HTR-8/SVneo (cell line): ENCODE data around the gene NHERF1.

Experiments
- DNase-seq: peaks from one replicate; pipeline ENCODE4 v3.0.0; 2011; ENCODE audit warnings: low spot score, mixed read lengths; ENCODE audit not compliant: insufficient read length
- FAIRE-seq: peaks from 2 replicates; lab custom pipeline; 2011; peaks lifted over from hg19 to GRCh38; lab: Jason Lieb, UNC

NHERF1 gene

GRCh38 chr17:74779948-74780400 lies 31.5 kb downstream of the NHERF1 start:
- DNase-seq (no peak), FAIRE-seq (no peak)

DNA sequence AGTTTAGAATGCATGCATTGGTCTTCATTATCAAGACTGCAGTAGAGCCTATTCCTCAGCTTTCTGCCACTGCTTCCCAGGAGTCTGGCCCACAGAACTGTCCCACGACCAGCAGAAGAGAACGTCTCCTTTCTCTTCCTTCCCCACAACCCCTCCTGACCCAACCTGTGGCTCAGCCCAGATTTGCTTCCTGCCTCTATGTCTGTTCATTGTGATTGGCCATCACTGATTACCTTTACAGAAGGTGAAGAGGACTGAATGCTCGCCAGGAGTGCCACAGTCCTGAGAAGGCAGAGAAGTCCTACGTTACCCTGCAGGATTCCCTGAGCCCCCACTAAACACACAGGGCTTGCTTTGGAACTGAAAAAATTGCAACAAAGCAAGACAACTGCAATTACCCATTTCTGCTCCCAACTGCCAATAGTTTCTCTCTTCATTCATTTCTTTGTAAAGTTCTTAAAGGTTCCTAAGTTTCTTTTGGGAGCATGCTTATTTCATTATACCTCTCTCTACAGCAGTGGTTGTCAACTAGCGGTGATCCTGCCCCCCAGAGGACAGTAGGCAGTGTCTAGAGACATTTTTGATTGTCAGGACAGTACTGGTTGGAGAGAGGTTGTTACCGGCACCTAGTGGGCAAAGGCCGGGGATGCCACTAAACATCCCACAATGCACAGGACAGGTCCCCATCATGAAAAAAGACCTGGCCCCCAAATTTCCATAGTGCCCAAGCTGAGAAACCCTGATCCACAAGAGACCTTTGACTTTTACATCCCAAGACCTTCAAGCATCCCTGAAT lies 32.2 kb downstream of the NHERF1 start:
- peak; percentile 78 for DNase-seq
- no peak for FAIRE-seq

GRCh38 chr17:74782571-74782970 lies 34.1 kb downstream of the NHERF1 start:
- FAIRE-seq (no peak), DNase-seq (no peak)

- FAIRE-seq: no peak
- DNase-seq: no peak
These were observed 35.8 kb downstream of the NHERF1 start for GRCh38 chr17:74784125-74784810.

GRCh38 chr17:74785096-74785980 lies 36.9 kb downstream of the NHERF1 start:
- no peak for DNase-seq
- no peak for FAIRE-seq

GRCh38 chr17:74785981-74786360 lies 37.5 kb downstream of the NHERF1 start:
- no peak for FAIRE-seq
- DNase-seq: no peak

DNA sequence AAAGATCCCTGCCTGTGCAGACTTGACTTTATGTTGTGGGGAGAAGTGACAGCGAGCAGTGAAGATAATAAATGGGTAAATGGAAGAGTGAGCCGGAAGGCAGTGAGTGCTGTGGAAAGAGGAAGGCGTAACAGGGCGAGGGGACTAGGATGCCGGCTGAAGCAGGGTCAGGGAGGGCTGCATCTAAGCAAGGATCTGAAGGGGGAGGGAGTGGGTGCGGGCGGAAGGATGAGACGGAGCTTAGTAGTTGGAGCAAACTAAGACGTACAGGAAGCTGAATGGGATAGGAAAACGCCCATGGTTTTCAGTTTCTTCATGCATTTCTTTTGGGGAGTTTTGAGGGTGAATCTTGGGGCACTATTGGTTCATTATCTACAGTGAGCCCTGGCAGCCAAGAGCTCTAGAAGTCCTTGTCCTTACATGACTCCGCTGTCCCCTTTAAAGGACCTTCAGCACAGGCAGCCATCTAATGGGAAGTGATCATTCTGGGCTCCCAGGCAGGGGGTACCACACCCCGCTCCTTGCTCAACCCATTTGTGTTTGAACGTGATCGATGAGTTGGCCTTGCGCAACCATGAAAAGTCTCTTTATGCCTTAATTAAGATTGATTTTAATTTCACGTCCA lies 38.1 kb downstream of the NHERF1 start:
- FAIRE-seq (no peak), DNase-seq (no peak)

DNA sequence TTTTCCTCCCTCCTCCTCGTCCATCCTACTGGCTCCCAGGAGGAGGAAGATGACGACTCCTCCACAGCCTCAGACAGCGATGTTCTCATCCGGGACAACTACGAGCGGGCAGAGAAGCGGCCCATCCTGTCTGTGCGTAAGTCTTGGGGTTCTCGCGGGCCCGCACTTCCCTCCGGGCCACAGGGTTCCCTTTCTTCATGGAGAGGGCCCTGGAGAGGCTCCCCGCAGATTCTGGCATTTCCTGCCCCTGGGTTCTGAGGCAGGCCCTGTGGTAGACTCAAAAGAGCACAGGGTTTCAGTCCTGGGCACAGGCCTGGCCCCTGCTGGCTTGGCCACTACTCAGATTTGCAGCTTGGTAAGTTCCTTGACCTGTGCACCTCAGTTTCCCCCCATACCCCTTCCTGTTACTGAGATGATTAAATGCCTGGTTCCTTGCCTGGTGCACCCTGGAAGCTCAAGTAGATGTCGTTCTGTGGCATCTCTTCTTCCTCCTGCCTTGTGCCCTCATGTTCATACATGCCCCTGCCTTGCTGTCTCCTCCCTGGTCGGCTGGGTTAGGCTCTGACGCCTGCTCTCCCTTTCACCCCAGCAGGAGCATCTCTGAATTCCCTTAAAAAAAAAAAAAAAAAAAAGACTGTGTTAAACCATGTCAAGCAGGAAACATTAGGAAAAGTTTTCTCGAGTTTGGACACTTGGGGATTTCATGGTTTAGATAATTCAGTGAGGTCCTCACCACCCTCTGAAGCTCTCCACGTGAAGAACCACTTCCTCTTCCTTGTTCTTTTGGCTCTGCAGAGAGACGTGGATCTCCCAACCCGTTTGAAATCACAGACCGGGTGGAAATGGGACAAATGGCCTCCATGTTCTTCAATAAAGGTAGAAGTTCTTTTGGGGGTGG lies 42.0 kb downstream of the NHERF1 start:
- no peak for FAIRE-seq

GRCh38 chr17:74792586-74793105 lies 44.2 kb downstream of the NHERF1 start:
- FAIRE-seq: no peak
- no peak for DNase-seq

More for the DNA sequence above, 42.0 kb downstream of the NHERF1 start:
- DNase-seq: no peak

DNA sequence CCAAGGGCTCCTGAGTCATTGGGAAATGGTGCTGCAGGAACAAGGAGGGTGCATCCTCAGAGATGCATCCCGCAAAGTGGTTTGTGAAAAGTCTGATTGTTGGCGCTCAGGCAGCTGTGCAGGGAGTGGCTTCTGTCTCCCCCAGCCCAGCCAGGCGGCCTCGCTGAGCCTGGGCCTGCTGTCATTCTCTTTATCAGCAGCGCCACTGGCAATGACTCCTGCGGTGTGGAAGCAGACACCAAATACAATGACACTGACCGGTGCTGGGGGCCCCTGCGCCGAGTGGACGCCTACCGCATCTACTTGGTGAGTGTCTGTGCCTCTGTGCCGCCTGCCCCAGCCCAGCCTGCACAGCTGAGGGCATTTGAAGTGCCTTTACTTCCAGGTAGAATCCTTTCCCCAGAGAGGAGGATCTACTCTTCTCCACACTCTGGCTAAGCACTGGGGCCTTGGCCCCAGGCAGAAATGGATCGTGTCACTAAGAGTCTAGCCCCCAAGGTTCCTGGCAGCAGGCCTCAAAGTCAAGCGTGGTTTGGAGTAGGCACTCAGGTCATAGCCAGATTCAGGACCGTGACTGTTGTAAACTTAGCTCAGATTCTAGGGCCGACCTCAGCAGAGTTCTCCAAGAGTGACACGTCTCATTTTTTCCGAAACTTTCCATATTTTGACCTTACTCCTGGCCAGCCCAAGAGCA lies 47.0 kb downstream of the NHERF1 start:
- no peak for FAIRE-seq
- no peak for DNase-seq

GRCh38 chr17:74796211-74796610 lies 47.8 kb downstream of the NHERF1 start:
- no peak for DNase-seq
- FAIRE-seq: no peak

GRCh38 chr17:74796866-74797265 lies 48.4 kb downstream of the NHERF1 start:
- DNase-seq (no peak), FAIRE-seq (no peak)

- FAIRE-seq: peak; percentile 38
- DNase-seq: no peak
These were observed 49.4 kb downstream of the NHERF1 start for GRCh38 chr17:74797824-74798223.

DNA sequence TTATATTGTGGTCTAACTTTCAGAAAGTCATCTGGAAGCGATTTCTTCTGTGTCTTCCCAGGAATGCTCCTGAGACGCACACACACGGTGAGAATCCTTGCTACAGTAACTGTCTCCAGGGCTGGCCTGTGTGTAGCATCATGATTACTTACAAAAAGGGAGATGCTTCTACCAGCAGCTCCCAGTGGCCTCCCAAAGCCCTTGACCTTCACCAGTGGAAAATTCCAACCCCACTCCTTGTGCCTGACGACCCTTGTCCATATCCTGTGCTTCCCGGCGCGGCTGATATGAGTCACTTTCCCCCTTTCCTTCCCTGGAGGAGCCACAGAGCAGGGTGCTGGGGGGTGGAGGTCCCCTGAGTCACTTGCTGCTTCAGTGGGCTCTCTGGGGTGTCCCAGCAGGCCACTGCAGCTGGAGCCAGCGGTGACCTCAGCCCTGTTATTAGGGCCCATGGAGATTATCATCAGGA lies 49.8 kb downstream of the NHERF1 start:
- FAIRE-seq: peak; percentile 31
- no peak for DNase-seq

GRCh38 chr17:74799097-74799496 lies 50.7 kb downstream of the NHERF1 start:
- no peak for FAIRE-seq
- DNase-seq: no peak

DNA sequence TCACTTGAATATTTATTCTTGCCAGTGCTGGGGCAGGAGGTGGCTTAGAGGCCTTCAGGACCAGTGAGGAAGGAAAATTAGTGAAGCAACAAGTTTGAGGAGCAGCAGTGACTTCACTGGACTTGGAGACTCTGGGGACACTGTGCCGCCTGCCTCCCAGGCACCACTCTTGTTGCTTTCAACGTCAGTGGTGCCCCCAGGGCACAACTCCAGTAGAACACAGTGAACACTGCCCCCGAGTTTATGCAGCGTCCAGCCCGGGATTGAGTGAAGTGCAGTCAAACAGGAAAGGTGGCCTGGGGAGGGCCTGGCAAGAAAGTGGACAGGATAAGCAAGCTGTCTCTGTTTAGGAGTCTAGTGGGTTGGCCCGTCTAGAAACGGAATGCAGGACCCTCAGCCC lies 52.1 kb downstream of the NHERF1 start:
- DNase-seq: no peak
- FAIRE-seq: peak; percentile 16

DNA sequence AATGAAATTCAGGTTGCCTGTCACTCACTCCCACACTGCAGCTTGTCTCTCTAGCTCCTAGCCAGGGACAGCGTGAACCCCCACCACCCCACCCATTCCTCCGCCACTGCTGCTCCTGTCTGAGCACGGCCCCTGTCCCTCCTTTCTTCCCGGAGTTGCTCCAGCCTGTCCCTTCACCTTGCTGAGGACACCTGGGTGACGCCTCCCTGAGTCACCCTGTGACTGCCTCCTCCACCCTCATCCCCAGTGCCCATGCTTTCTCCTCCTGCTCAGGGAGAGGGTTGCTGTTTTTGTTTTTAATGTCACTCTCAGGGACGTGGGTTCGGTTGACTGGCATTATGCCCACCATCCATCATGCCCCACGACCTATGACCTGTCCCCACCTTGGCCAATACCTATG lies 53.5 kb downstream of the NHERF1 start:
- FAIRE-seq: no peak

DNA sequence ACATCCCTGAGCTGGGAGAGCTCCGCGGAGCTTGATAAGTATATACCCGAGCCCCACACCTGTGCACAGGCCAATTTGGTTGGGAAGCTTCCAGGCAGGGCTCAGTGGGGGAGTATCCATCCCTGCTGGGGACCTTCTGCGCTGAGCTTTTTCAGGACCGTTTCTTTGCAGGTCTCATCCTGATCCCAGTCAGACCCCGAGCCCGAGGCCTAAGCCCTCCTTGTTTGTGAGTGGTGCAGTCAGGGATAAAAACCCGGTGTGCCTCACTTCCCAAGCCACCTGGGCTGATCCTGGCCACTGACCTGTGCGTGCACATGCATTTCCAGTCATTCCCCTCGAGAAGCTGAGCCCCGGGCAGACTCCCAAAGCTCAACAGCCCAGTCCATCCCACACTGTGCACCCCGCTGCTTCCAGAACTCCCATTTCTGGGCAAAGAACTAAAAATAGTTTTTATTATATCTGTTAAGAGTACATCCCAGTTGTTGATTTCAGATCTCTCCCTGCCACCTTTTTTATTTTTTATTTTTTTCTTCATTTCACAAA lies 55.0 kb downstream of the NHERF1 start:
- no peak for FAIRE-seq
- no peak for DNase-seq

More for the DNA sequence above, 53.5 kb downstream of the NHERF1 start:
- DNase-seq: no peak
